Thyroid gland (tissue), 4 donors: ENCODE results near the gene SHC3. TPM values are rescaled to one million over a fixed set of nuclear protein-coding genes. Genes with fewer than 3 reads are reported as not detected.

Source experiments
- DNase-seq, 2 donors: peaks; one replicate each; pipeline ENCODE4 v3.0.0-alpha.2; 2019
- H3K27ac ChIP-seq, 3 donors: fragments of 200-600 bp; sonication (generic); 1 replicate in 2 of 3; 2 replicates in 1 of 3; pipeline ENCODE4 v1.5.1; 2016 to 2019; ENCODE audit warnings: mild to moderate bottlenecking in 1 of 3, moderate library complexity in 1 of 3
- H3K27me3 ChIP-seq: fragments of 200-600 bp; sonication (generic); one replicate; pipeline ENCODE4 v1.5.1; 2019
- H3K36me3 ChIP-seq, 2 donors: fragments of 200-600 bp; sonication (generic); one replicate each; pipeline ENCODE4 v1.5.1; 2016 to 2019
- H3K4me1 ChIP-seq, 2 donors: fragments of 200-600 bp; sonication (generic); one replicate each; pipeline ENCODE4 v1.5.1; 2017 to 2019
- H3K4me3 ChIP-seq, 3 donors: fragments of 200-600 bp; sonication (generic); replicated peaks in 1 of 3; 1 replicate in 2 of 3; 2 replicates in 1 of 3; pipeline ENCODE4 v1.5.1; 2016; ENCODE audit warnings: mild to moderate bottlenecking in 1 of 3
- H3K9me3 ChIP-seq: fragments of 200-600 bp; sonication (generic); one replicate; pipeline ENCODE4 v1.5.1; 2017
- CTCF ChIP-seq, 6 experiments: fragments of 200-600 bp in 3 of 6; fragments of 450-650 bp in 3 of 6; sonication (generic) in 3 of 6; IDR thresholded peaks; one replicate each; pipeline ENCODE4 v1.5.1; 2016 to 2019; ENCODE audit warnings: antibody characterized with exemption in 6 of 6, mild to moderate bottlenecking in 2 of 6, inconsistent platforms in 1 of 6, moderate library complexity in 1 of 6
- POLR2A ChIP-seq, 2 donors: fragments of 450-650 bp; IDR thresholded peaks; one replicate each; pipeline ENCODE4 v1.6.1; 2017; ENCODE audit warnings: antibody characterized with exemption in 2 of 2, mild to moderate bottlenecking in 2 of 2, moderate library complexity in 1 of 2
- WGBS, 2 donors: methylation state at CpG; one replicate each; pipeline ENCODE4 v1.1.5; 2017; 5-methylcytosine and 5-hydroxymethylcytosine counted together
- intact Hi-C: fragments of 100-400 bp; cut with DNase I; formaldehyde crosslinking; loops from one replicate; pipeline ENCODE4 v1.15.1; 2023
- total RNA-seq, 4 donors: library from RNA; depleted of rRNA; stranded (reverse); fragments of >200 nt; gene quantifications; one replicate each; pipeline ENCODE4 v1.2.3, GENCODE V29; 2016

SHC3 gene
- total RNA-seq, 4 donors from 2014 or later = 0.40 to 5.9 (median 1.2) TPM

GRCh38 chr9:88971131-88971960 lies 207.3 kb downstream of the SHC3 start:
- Histone ChIP-seq H3K27ac (no peak overlapping the region), H3K9me3 (no peaks in the 10 kb centered on the region), H3K27me3 (no peaks in the 10 kb centered on the region), H3K36me3 (no peaks in the 10 kb centered on the region), H3K4me1 (no peaks in the 10 kb centered on the region), H3K4me3 (no peak overlapping the region)
- WGBS, 2 donors = 87 to 89% methylated on average over 23 of the region's 23 CpGs
- intact Hi-C loops = no loop called here
- no peak for DNase-seq
- no peak for TF ChIP-seq POLR2A (IDR thresholded peaks at IDR 0.05)
- TF ChIP-seq CTCF (IDR thresholded peaks at IDR 0.05) = no peak

DNA sequence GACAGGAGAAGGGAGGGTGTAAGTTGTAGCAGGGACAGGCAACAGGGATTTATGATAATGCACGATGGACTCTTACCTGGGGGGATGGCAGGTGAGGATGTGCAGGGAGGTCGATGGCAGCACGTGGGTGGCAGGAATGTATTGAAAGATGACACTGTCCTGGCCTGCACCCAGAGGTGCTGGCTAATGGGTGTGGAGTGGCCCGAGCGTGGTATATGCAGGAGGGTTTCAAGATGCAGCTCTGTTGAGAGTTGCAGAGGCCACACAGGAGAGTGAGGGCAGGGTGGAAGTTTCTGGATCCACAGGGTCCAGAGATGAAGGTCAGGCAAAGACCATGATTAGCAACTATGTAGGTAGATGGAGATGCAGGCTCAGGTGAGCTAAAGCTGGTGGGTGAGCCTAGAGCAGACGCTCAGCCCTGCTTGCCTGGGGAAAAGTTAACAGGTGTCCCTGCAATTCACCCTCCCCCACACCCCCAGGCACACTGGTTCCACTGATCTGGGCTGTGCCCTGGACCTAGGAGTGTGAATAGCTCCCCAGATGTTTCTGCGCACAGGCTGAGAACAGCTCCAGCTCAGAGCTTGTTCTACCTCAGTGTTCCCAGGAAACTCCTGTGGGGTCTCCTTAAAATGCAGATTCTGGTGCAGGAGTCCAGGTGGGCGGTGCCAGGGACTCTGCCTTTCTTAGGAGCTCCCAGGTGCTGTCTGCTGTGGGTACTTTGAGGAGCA lies 208.8 kb downstream of the SHC3 start:
- WGBS, 2 donors = 52 to 74% methylated on average over 8 of the region's 8 CpGs
- no peak for DNase-seq
- Histone ChIP-seq H3K27me3 (no peaks in the 10 kb centered on the region), H3K27ac (no peak overlapping the region), H3K4me3 (no peak overlapping the region), H3K9me3 (no peaks in the 10 kb centered on the region), H3K36me3 (no peaks in the 10 kb centered on the region), H3K4me1 (no peaks in the 10 kb centered on the region)
- intact Hi-C loops = no loop called here
- no peak for TF ChIP-seq POLR2A (IDR thresholded peaks at IDR 0.05)
- no peak for TF ChIP-seq CTCF (IDR thresholded peaks at IDR 0.05)

- Histone ChIP-seq H3K9me3 (no peaks in the 10 kb centered on the region), H3K4me3 (no peak overlapping the region), H3K27ac (no peak overlapping the region), H3K36me3 (no peaks in the 10 kb centered on the region), H3K27me3 (no peaks in the 10 kb centered on the region), H3K4me1 (no peaks in the 10 kb centered on the region)
- 83% methylated on average over 4 of the region's 4 CpGs for WGBS, 2 donors
- intact Hi-C loops = no loop called here
- TF ChIP-seq CTCF (IDR thresholded peaks at IDR 0.05) = no peak
- no peak for TF ChIP-seq POLR2A (IDR thresholded peaks at IDR 0.05)
- no peak for DNase-seq
These were observed 209.8 kb downstream of the SHC3 start for GRCh38 chr9:88968799-88969198.

DNA sequence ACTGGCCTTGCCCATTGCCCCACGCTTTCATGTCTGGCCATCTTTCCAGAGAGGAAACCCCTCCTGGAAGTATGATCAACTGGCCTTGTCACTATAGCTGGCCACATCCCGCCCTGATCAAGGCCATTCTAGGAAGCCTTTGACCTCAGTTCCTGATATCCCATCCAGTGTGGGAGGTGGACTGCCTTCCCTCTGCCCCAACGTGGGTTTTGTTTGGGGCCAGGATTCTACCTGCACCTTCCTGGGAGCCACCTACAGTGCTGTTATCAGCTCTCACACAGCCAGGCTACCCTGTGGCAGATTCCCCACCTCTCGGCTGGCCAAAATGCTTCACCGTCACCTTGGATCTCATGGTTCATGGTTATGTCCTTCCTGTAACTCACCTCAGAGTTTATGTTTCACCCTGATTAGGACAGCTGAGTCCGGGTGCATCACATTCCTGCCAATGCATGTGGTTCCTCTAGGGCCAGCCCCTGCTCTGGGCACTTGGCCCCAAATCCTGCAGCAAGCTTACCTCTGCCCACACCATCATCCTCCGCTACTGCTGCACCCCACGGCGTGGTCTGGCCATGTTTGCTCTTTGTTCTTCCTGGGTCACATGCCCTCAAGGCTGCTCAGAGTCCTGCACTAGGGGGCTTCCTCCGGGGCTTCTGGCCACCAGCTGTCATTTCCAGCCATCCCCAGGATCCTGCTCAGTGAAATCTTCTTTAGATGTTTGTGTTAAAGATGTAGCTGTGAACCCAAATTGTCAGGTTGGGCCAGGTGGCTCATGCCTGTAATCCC lies 211.5 kb downstream of the SHC3 start:
- no peaks in the 10 kb centered on the region for H3K4me1 ChIP-seq
- no peak for TF ChIP-seq POLR2A (IDR thresholded peaks at IDR 0.05)
- no peak for TF ChIP-seq CTCF (IDR thresholded peaks at IDR 0.05)
- 82 to 91% methylated on average over 9 to 10 of the region's 10 CpGs for WGBS, 2 donors
- H3K4me3 ChIP-seq = no peak overlapping the region
- no peak for DNase-seq
- H3K27ac ChIP-seq = no peak overlapping the region
- no peaks in the 10 kb centered on the region for H3K27me3 ChIP-seq
- intact Hi-C loops = no loop called here
- H3K9me3 ChIP-seq = no peaks in the 10 kb centered on the region
- no peaks in the 10 kb centered on the region for H3K36me3 ChIP-seq
